ENCODE measurements around the gene CHGA. TPM values are rescaled to one million over a fixed set of nuclear protein-coding genes. Genes with fewer than 3 reads are reported as not detected.

CHGA gene
- total RNA-seq, 1 experiment from 2014 or later, result not detected

- ATAC-seq (no peak), DNase-seq (ENCODE audit: low read depth, low spot score) (no peak)
- Histone ChIP-seq H3K4me3 (ENCODE audit: low read depth in 2 of 2, low read length in 2 of 2) (no peak overlapping the region), H3K27me3 (ENCODE audit: control insufficient read depth, insufficient read depth, low read length) (no peaks in the 10 kb centered on the region), H3K27ac (ENCODE audit: low read length) (no peak overlapping the region), H3K4me1 (ENCODE audit: control insufficient read depth, insufficient read depth, low read length) (no peaks in the 10 kb centered on the region), H3K9me3 (ENCODE audit: control insufficient read depth, insufficient read depth, low read depth, low read length) (no peaks in the 10 kb centered on the region), H3K36me3 (ENCODE audit: control insufficient read depth, insufficient read depth, low read length) (no peaks in the 10 kb centered on the region)
- in situ Hi-C loops (cut with HindIII; ENCODE audit: low pct_unique_long_range_greater_than_20kb, low sequenced_read_pairs), result no loop called here
- no peak for TF ChIP-seq SIN3A (IDR thresholded peaks at IDR 0.05; ENCODE audit: borderline replicate concordance, insufficient read depth, low read depth, low read length)
- TF ChIP-seq POLR2AphosphoS5 (IDR thresholded peaks at IDR 0.05; ENCODE audit: low read depth, low read length), result no peak
- TF ChIP-seq REST (IDR thresholded peaks at IDR 0.05; ENCODE audit: insufficient read depth in 1 of 2, low read depth in 2 of 2, low read length in 1 of 2), result no peak
- no peak for TF ChIP-seq TCF7L2 (IDR thresholded peaks at IDR 0.05; ENCODE audit: low read depth, low read length)
- TF ChIP-seq CTCF (IDR thresholded peaks at IDR 0.05), result no peak
- ChIA-PET CTCF (no interaction called here), POLR2A (no interaction called here)
- no TSS peak for BruUV-seq (replicated peaks)
- intact Hi-C loops (cut with micrococcal nuclease; ENCODE audit: unreplicated experiment), result no loop called here
These were observed 15.5 kb upstream of the CHGA start for GRCh38 chr14:92907316-92907911.

GRCh38 chr14:92914087-92914656 lies 8.8 kb upstream of the CHGA start:
- H3K4me1 ChIP-seq (ENCODE audit: control insufficient read depth, insufficient read depth, low read length), result no peaks in the 10 kb centered on the region
- H3K9me3 ChIP-seq (ENCODE audit: control insufficient read depth, insufficient read depth, low read depth, low read length), result no peaks in the 10 kb centered on the region
- in situ Hi-C loops (cut with HindIII; ENCODE audit: low pct_unique_long_range_greater_than_20kb, low sequenced_read_pairs) (no loop called here), intact Hi-C loops (cut with micrococcal nuclease; ENCODE audit: unreplicated experiment) (no loop called here)
- no peak for DNase-seq (ENCODE audit: low read depth, low spot score)
- ChIA-PET CTCF (no interaction called here), POLR2A (no interaction called here)
- ATAC-seq, result no peak
- no TSS peak for BruUV-seq (replicated peaks)
- peak; percentile 95 to 96 for TF ChIP-seq REST (IDR thresholded peaks at IDR 0.05; ENCODE audit: insufficient read depth in 1 of 2, low read depth in 2 of 2, low read length in 1 of 2)
- no peak for TF ChIP-seq POLR2AphosphoS5 (IDR thresholded peaks at IDR 0.05; ENCODE audit: low read depth, low read length)
- H3K36me3 ChIP-seq (ENCODE audit: control insufficient read depth, insufficient read depth, low read length), result no peaks in the 10 kb centered on the region
- no peak overlapping the region for H3K4me3 ChIP-seq (ENCODE audit: low read depth in 2 of 2, low read length in 2 of 2)
- H3K27ac ChIP-seq (ENCODE audit: low read length), result no peak overlapping the region
- no peaks in the 10 kb centered on the region; the same call in 1 of the 2 replicates for H3K27me3 ChIP-seq (ENCODE audit: control insufficient read depth, insufficient read depth, low read length)

Measured in Panc1 (cell line).